Measurements from ENCODE around the gene RNF181. TPM values are rescaled to one million over a fixed set of nuclear protein-coding genes. Genes with fewer than 3 reads are reported as not detected.
A peak's percentile ranks its signal among the peaks of the same experiment; 100 is the strongest.

RNF181 gene
- total and polyA plus RNA-seq, 2 donors (not counting 3 experiments of a cell fraction or from before 2014, with no cell fraction given): 142 to 629 TPM

DNA sequence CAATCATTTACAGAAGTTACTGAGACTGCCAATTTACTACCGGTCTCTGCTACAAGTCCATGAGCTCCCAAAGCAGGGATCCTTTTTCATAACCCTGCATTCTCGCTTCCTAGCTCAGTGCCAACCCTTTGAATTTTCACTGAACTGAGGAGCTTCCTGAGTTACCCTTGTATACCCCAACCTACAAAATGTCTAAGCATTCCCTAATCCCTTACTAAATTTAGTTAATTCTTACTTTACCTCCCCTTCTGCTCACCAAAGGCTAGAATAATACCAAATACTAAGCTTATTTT is 47.0 kb upstream of the RNF181 start:
- Histone ChIP-seq H3K4me3 (replicated peaks in 1 of 3; ENCODE audit: insufficient read depth in 1 of 3, low read depth in 1 of 3, low read length in 3 of 3) (no peak overlapping the region), H2AFZ (ENCODE audit: low read depth, low read length) (no peak overlapping the region), H3K27ac (ENCODE audit: insufficient read depth, low read depth, low read length) (no peak overlapping the region), H3K9ac (replicated peaks; ENCODE audit: extremely low read depth, insufficient read depth, low read length) (no peak overlapping the region), H3K9me1 (replicated peaks; ENCODE audit: control insufficient read depth, extremely low read depth, insufficient read depth, low read length) (no peaks in the 10 kb centered on the region), H3K4me2 (ENCODE audit: insufficient read depth, low read length) (no peak overlapping the region), H3K4me1 (ENCODE audit: control insufficient read depth, extremely low read depth, insufficient read depth, low read length) (peaks cover 17% of the 10 kb centered on the region), H3K9me3 (replicated peaks; ENCODE audit: control insufficient read depth, insufficient read depth, low read length) (no peaks in the 10 kb centered on the region), H3K79me2 (ENCODE audit: control insufficient read depth, insufficient read depth, low read length) (no peaks in the 10 kb centered on the region), H3K27me3 (ENCODE audit: control insufficient read depth in 2 of 2, insufficient read depth in 2 of 2, low read length in 2 of 2) (no peaks in the 10 kb centered on the region), H4K20me1 (replicated peaks; ENCODE audit: control insufficient read depth, extremely low read depth, insufficient read depth, low read length) (no peaks in the 10 kb centered on the region), H3K36me3 (ENCODE audit: control insufficient read depth in 2 of 2, extremely low read depth in 1 of 2, insufficient read depth in 2 of 2, low read length in 2 of 2) (peaks cover 13 to 41% of the 10 kb centered on the region in 2 experiments)
- TF ChIP-seq, protein P1, sequence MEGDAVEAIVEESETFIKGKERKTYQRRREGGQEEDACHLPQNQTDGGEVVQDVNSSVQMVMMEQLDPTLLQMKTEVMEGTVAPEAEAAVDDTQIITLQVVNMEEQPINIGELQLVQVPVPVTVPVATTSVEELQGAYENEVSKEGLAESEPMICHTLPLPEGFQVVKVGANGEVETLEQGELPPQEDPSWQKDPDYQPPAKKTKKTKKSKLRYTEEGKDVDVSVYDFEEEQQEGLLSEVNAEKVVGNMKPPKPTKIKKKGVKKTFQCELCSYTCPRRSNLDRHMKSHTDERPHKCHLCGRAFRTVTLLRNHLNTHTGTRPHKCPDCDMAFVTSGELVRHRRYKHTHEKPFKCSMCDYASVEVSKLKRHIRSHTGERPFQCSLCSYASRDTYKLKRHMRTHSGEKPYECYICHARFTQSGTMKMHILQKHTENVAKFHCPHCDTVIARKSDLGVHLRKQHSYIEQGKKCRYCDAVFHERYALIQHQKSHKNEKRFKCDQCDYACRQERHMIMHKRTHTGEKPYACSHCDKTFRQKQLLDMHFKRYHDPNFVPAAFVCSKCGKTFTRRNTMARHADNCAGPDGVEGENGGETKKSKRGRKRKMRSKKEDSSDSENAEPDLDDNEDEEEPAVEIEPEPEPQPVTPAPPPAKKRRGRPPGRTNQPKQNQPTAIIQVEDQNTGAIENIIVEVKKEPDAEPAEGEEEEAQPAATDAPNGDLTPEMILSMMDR (IDR thresholded peaks at IDR 0.05; ENCODE audit: extremely low read depth in 1 of 2, insufficient read depth in 1 of 2, low read depth in 1 of 2, low read length in 2 of 2): no peak
- peak; percentile 29 for TF ChIP-seq POLR2A (IDR thresholded peaks at IDR 0.05; ENCODE audit: low read depth, low read length)
- TF ChIP-seq JUN (IDR thresholded peaks at IDR 0.05; ENCODE audit: borderline replicate concordance, insufficient read depth, insufficient read length, low read depth): no peak
- intact Hi-C loops (cut with micrococcal nuclease) (no loop called here), dilution Hi-C loops (cut with MboI; ENCODE audit: extremely low pct_ligation_motif_present, low sequenced_read_pairs) (no loop called here)
- no peak for DNase-seq (ENCODE audit: low read depth, low spot score)
- ChIA-PET CTCF (interaction anchor here (1.0 to 6.8 kb wide), 9 partner anchors 8 to 481 kb away, joined by 3 to 236 read pairs (median 4); partner anchors contain the start of gene SH2D6), POLR2A (interaction anchor here (1.3 to 6.3 kb wide), 4 partner anchors 9 to 194 kb away, joined by 3 to 73 read pairs (median 3); partner anchors contain the start of genes ELMOD3, MAT2A and RETSAT)
- FAIRE-seq: no peak
- BruUV-seq (replicated peaks): no TSS peak

DNA sequence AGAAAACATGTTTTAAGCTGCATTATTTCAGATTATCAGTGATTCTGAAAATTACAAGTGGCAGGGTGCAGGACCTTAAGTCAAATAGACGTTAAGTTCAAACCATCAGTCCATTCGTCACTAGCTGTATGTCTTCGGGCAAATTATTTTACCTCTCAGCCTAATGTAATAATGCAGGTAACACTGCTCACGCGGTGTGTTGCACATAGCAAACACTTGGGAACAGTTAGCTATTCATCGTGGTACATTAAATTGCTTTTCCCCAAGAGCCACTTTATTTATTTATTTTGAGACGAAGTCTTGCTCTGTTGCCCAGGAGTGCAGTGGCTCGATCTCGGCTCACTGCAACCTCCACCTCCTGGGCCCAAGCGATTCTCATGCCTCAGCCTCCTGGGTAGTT is 46.5 kb upstream of the RNF181 start:
- H3K27me3 ChIP-seq (ENCODE audit: control insufficient read depth in 2 of 2, insufficient read depth in 2 of 2, low read length in 2 of 2): no peaks in the 10 kb centered on the region
- peaks cover 17% of the 10 kb centered on the region for H3K4me1 ChIP-seq (ENCODE audit: control insufficient read depth, extremely low read depth, insufficient read depth, low read length)
- no peaks in the 10 kb centered on the region for H3K79me2 ChIP-seq (ENCODE audit: control insufficient read depth, insufficient read depth, low read length)
- H3K4me2 ChIP-seq (ENCODE audit: insufficient read depth, low read length): no peak overlapping the region
- intact Hi-C loops (cut with micrococcal nuclease) (no loop called here), dilution Hi-C loops (cut with MboI; ENCODE audit: extremely low pct_ligation_motif_present, low sequenced_read_pairs) (no loop called here)
- DNase-seq (ENCODE audit: low read depth, low spot score) (no peak), FAIRE-seq (no peak)
- ChIA-PET POLR2A (interaction anchor here (0.6 to 6.3 kb wide), 5 partner anchors 9 to 130 kb away, joined by 3 to 73 read pairs (median 4); partner anchors contain the start of genes MAT2A and SH2D6), CTCF (interaction anchor here (1.0 to 6.8 kb wide), 9 partner anchors 29 to 482 kb away, joined by 3 to 236 read pairs (median 4); partner anchors contain the start of gene SH2D6)
- TSS peak; percentile 8 for BruUV-seq (replicated peaks)
- no peak overlapping the region for H3K4me3 ChIP-seq (replicated peaks in 1 of 3; ENCODE audit: insufficient read depth in 1 of 3, low read depth in 1 of 3, low read length in 3 of 3)
- H3K27ac ChIP-seq (ENCODE audit: insufficient read depth, low read depth, low read length): no peak overlapping the region
- no peaks in the 10 kb centered on the region for H3K9me1 ChIP-seq (replicated peaks; ENCODE audit: control insufficient read depth, extremely low read depth, insufficient read depth, low read length)
- peaks cover 13 to 40% of the 10 kb centered on the region in 2 experiments for H3K36me3 ChIP-seq (ENCODE audit: control insufficient read depth in 2 of 2, extremely low read depth in 1 of 2, insufficient read depth in 2 of 2, low read length in 2 of 2)
- no peaks in the 10 kb centered on the region for H3K9me3 ChIP-seq (replicated peaks; ENCODE audit: control insufficient read depth, insufficient read depth, low read length)
- H2AFZ ChIP-seq (ENCODE audit: low read depth, low read length): no peak overlapping the region
- H3K9ac ChIP-seq (replicated peaks; ENCODE audit: extremely low read depth, insufficient read depth, low read length): no peak overlapping the region
- H4K20me1 ChIP-seq (replicated peaks; ENCODE audit: control insufficient read depth, extremely low read depth, insufficient read depth, low read length): no peaks in the 10 kb centered on the region
- TF ChIP-seq FOS (IDR thresholded peaks at IDR 0.05; ENCODE audit: borderline replicate concordance, insufficient read depth, low read length) (no peak), POLR2AphosphoS5 (IDR thresholded peaks at IDR 0.05; ENCODE audit: insufficient read depth, low read depth, low read length) (no peak), MYC (IDR thresholded peaks at IDR 0.05; ENCODE audit: low read depth, low read length) (no peak), POLR2A (IDR thresholded peaks at IDR 0.05; ENCODE audit: low read depth, low read length) (no peak), EZH2 (IDR thresholded peaks at IDR 0.05; ENCODE audit: borderline replicate concordance, low read depth, low read length, severe bottlenecking) (no peak), GATA2 (IDR thresholded peaks at IDR 0.05; ENCODE audit: insufficient read depth, insufficient read length, low read depth, low read length) (no peak), JUN (IDR thresholded peaks at IDR 0.05; ENCODE audit: borderline replicate concordance, insufficient read depth, insufficient read length, low read depth) (no peak)
- TF ChIP-seq, protein P1 (IDR thresholded peaks at IDR 0.05; ENCODE audit: extremely low read depth in 1 of 2, insufficient read depth in 1 of 2, low read depth in 1 of 2, low read length in 2 of 2): no peak
- TF ChIP-seq, protein P2, sequence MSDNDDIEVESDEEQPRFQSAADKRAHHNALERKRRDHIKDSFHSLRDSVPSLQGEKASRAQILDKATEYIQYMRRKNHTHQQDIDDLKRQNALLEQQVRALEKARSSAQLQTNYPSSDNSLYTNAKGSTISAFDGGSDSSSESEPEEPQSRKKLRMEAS (IDR thresholded peaks at IDR 0.05; ENCODE audit: insufficient read depth, insufficient read length): no peak

All from endothelial cell of umbilical vein (primary cell).